DOHH2 (cell line): ENCODE results near the gene MYCBP2.

Experiments
- H3F3A ChIP-seq: fragments of 200-600 bp; sonication (generic), shearing (Covaris generic); 2 replicates; pipeline ENCODE4 v1.6.0; 2016; ENCODE audit warnings: antibody characterized with exemption, mild to moderate bottlenecking; ENCODE audit not compliant: control insufficient read depth, insufficient read depth
- H3K27ac ChIP-seq: fragments of 200-600 bp; sonication (generic); 2 replicates; pipeline ENCODE4 v1.5.1; 2014; ENCODE audit warnings: low read depth, mild to moderate bottlenecking, low read length, moderate library complexity
- H3K27me3 ChIP-seq: fragments of 200-600 bp; sonication (generic); 2 replicates; pipeline ENCODE4 v1.6.1; 2014; ENCODE audit warnings: mild to moderate bottlenecking, low read length, mixed read lengths; ENCODE audit not compliant: control insufficient read depth
- H3K36me3 ChIP-seq: fragments of 200-600 bp; sonication (generic); 2 replicates; pipeline ENCODE4 v1.6.1; 2014; ENCODE audit warnings: mild to moderate bottlenecking, low read length, moderate library complexity, mixed read lengths; ENCODE audit not compliant: control insufficient read depth
- H3K4me1 ChIP-seq: fragments of 200-600 bp; sonication (generic); 2 replicates; pipeline ENCODE4 v1.6.1; 2014; ENCODE audit warnings: mild to moderate bottlenecking, low read length, mixed read lengths; ENCODE audit not compliant: control insufficient read depth
- H3K4me2 ChIP-seq: fragments of 200-600 bp; sonication (generic); 2 replicates; pipeline ENCODE4 v1.6.0; 2014; ENCODE audit warnings: mild to moderate bottlenecking, low read length, moderate library complexity
- H3K4me3 ChIP-seq: fragments of 200-600 bp; sonication (generic); 2 replicates; pipeline ENCODE4 v1.5.1; 2014; ENCODE audit warnings: mild to moderate bottlenecking, low read length, mixed read lengths
- H3K79me2 ChIP-seq: fragments of 200-600 bp; sonication (generic); 2 replicates; pipeline ENCODE4 v1.6.1; 2014; ENCODE audit warnings: mild to moderate bottlenecking, low read length, mixed read lengths; ENCODE audit not compliant: control insufficient read depth
- H3K9me2 ChIP-seq: fragments of 200-600 bp; sonication (generic); replicated peaks from 2 replicates; pipeline ENCODE4 v1.6.1; 2014; ENCODE audit warnings: mild to moderate bottlenecking, low read length, mixed read lengths; ENCODE audit not compliant: control insufficient read depth
- H3K9me3 ChIP-seq: fragments of 200-600 bp; sonication (generic); 2 replicates; pipeline ENCODE4 v1.6.1; 2014; ENCODE audit warnings: antibody characterized with exemption, low read length, mixed read lengths; ENCODE audit not compliant: control insufficient read depth, insufficient read depth
- H4K20me1 ChIP-seq: fragments of 200-600 bp; sonication (generic); 2 replicates; pipeline ENCODE4 v1.6.0; 2014; ENCODE audit warnings: low read depth, mild to moderate bottlenecking, antibody characterized with exemption, low read length, moderate library complexity; ENCODE audit not compliant: control insufficient read depth, insufficient read depth
- EZH2phosphoT487 ChIP-seq: fragments of 200-600 bp; sonication (generic); IDR thresholded peaks from 2 replicates; pipeline ENCODE4 v1.6.1; 2017; ENCODE audit warnings: borderline replicate concordance, mild to moderate bottlenecking, antibody characterized with exemption, low read length, moderate library complexity, mixed read lengths
- TF ChIP-seq, protein P1 (sequence below): fragments of 200-600 bp; sonication (generic); IDR thresholded peaks from one replicate; pipeline ENCODE4 v1.5.1; 2014; ENCODE audit warnings: antibody characterized with exemption, mild to moderate bottlenecking, low read depth, low read length; ENCODE audit not compliant: poor library complexity, severe bottlenecking

MYCBP2 gene

DNA sequence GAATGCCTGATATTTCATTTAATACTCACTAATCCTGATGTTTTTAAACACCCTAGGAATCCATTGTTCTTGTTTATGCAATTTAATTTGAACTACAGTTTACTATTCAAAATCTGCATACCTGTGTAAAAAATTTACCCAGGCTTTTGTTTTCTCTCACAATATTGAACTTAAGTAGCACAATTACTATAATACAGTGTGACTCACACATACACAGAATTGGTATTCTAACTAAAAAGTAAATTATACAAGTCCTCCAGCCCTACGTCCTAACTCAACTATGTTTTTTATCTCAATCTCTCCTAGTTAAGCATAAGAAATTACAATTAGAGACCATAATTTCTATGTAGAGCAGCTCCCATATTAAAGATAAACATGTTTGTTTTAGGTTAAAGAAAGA is 41.8 kb downstream of the MYCBP2 start:
- Histone ChIP-seq H3K36me3 (peaks cover 33% of the 10 kb centered on the region), H3K79me2 (peaks cover 4% of the 10 kb centered on the region), H3K4me2 (no peak overlapping the region), H3K9me2 (no peaks in the 10 kb centered on the region), H3K9me3 (no peaks in the 10 kb centered on the region), H3K27ac (no peak overlapping the region), H3K4me3 (no peak overlapping the region), H3K4me1 (peaks cover 7% of the 10 kb centered on the region), H3K27me3 (no peaks in the 10 kb centered on the region), H4K20me1 (no peaks in the 10 kb centered on the region), H3F3A (no peaks in the 10 kb centered on the region; the same call in 1 of the 2 replicates)
- no peak for TF ChIP-seq EZH2phosphoT487
- TF ChIP-seq, protein P1, sequence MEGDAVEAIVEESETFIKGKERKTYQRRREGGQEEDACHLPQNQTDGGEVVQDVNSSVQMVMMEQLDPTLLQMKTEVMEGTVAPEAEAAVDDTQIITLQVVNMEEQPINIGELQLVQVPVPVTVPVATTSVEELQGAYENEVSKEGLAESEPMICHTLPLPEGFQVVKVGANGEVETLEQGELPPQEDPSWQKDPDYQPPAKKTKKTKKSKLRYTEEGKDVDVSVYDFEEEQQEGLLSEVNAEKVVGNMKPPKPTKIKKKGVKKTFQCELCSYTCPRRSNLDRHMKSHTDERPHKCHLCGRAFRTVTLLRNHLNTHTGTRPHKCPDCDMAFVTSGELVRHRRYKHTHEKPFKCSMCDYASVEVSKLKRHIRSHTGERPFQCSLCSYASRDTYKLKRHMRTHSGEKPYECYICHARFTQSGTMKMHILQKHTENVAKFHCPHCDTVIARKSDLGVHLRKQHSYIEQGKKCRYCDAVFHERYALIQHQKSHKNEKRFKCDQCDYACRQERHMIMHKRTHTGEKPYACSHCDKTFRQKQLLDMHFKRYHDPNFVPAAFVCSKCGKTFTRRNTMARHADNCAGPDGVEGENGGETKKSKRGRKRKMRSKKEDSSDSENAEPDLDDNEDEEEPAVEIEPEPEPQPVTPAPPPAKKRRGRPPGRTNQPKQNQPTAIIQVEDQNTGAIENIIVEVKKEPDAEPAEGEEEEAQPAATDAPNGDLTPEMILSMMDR = no peak

DNA sequence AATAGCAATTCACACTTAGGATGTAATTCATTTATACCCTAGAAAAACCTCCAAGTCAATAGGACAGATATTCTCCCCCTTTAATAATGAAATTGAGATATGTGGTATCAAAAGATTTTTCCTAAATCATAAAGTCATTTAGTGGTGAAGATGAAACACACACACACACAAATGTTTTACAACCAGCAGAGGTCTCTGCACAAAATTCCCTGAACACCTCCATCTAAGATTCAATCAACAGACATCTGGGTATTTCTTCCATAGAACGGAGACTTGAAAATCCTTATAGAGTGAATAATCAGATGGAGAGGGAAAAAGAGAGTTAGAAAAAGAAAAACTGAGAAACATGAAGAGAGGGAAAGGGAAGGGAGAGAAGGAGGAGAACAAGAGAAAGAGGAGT is 52.8 kb downstream of the MYCBP2 start:
- Histone ChIP-seq H3K27me3 (no peaks in the 10 kb centered on the region), H3K9me3 (no peaks in the 10 kb centered on the region), H3K27ac (no peak overlapping the region), H3K4me2 (no peak overlapping the region), H3K9me2 (no peaks in the 10 kb centered on the region), H3K4me3 (no peak overlapping the region), H3K36me3 (peaks cover 65% of the 10 kb centered on the region), H3K79me2 (peaks cover 3% of the 10 kb centered on the region; the same call in 1 of the 2 replicates), H3F3A (0 out of 2 replicates have a peak, but pooled peaks cover 3% of the 10 kb centered on the region), H3K4me1 (no peaks in the 10 kb centered on the region), H4K20me1 (no peaks in the 10 kb centered on the region)
- TF ChIP-seq, protein P1 = no peak
- no peak for TF ChIP-seq EZH2phosphoT487

DNA sequence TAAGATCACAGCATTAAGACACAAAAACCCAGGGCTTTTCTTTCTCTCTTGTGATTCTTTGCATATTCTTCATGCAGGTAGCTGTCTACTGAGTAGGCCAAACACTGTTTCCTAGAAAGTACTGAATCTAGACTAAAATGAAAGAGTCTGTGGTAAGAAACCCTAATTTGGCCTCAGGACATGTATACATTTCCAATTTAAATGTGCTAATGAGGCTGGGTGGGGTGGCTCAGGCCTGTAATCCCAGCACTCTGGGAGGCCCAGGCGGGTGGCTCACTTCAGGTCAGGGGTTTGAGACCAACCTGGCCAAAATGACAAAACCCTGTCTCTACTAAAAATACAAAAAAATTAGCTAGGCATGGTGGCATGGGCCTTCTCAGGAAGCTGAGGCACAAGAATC is 57.8 kb downstream of the MYCBP2 start:
- H3K27me3 ChIP-seq = no peaks in the 10 kb centered on the region
- no peaks in the 10 kb centered on the region for H3K9me3 ChIP-seq
- no peak overlapping the region for H3K27ac ChIP-seq
- H3K4me1 ChIP-seq = no peaks in the 10 kb centered on the region
- H3K79me2 ChIP-seq = no peaks in the 10 kb centered on the region
- TF ChIP-seq EZH2phosphoT487 = no peak
- TF ChIP-seq, protein P1 = no peak
- H3K4me2 ChIP-seq = no peak overlapping the region
- H4K20me1 ChIP-seq = no peaks in the 10 kb centered on the region
- H3K36me3 ChIP-seq = peaks cover 80% of the 10 kb centered on the region
- no peak overlapping the region for H3K4me3 ChIP-seq
- no peaks in the 10 kb centered on the region for H3K9me2 ChIP-seq
- no peaks in the 10 kb centered on the region; the same call in 1 of the 2 replicates for H3F3A ChIP-seq
